ENCODE measurements around the gene POLR2E.
A peak's percentile ranks its signal among the peaks of the same experiment; 100 is the strongest.

The POLR2E gene

GRCh38 chr19:1042689-1043511 lies 52.3 kb downstream of the POLR2E start:
- DNase-seq: no peak

DNA sequence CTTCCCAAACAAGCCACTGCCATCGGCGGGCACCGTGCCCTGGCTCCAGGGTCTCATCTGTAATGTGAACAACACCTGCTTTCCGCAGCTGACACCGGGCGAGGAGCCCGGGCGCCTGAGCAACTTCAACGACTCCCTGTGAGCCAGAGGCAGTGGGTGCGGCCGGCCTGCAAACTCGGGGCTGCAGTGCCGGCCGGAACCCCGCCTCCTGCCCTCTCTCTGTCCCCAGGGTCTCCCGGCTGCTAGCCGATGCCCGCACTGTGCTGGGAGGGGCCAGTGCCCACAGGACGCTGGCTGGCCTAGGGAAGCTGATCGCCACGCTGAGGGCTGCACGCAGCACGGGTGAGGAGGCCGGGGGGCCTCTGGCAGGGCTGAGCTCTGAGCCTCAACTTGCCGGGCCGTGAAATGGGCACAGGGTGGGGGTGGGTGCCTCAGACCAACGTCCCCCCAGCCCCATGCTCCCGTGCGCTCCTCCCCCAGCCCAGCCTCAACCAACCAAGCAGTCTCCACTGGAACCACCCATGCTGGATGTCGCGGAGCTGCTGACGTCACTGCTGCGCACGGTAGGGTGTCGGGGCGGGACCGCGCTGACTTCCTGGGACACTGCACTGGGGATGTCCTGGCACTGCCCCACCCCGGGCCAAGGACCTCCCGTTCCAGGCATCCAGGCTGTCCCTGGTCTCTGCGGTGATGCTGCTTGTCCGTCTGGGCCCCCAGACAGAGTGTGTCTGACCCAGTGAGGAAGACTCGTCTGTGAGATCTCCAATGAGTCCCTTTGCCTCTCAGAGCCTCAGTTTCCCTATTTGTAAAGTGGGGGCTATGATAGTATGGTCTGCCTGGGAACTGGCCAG lies 53.1 kb downstream of the POLR2E start:
- no peak for DNase-seq

GRCh38 chr19:1041272-1041834 lies 53.8 kb downstream of the POLR2E start:
- DNase-seq: no peak

DNA sequence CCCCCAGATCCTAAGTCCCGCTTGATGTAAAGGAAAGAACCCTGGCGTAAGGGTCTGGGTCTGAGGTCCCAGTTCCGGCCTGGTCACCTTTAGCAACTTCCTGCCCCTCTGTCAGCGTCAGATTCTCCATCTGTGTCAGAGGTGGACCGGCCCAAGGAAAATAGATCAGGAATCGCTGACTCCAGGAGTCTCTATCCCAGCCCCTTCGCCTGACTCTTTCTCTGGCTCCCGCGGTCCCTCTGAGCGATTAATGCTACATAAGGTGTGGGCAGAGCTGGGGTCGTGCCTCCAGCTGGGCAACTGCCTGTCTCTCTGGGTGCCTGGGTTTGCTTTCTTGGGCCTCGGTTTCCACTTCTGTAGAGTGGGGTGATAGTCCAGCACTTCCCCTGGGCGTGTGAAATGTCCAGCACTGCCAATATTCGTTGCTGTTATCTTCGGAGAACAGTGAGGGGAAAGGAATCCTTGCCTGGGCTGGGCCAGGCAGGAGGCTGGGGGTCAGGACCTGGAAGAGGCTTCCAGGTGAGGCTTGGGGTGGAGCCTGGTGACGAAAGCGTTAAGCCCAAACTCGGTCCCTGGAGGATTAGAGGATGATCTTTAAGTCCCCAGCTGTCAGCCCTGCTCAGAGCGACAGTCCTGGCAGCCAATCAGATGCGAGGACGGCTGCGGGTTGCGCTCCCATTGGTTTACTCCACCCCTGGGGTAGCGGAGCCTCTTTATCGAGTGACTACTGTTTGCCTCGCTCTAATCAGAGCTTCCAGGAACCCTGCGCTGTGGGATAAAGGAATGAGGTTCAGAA lies 54.5 kb downstream of the POLR2E start:
- peak; percentile 80 for DNase-seq

- peak; percentile 98 for DNase-seq
These were observed 55.3 kb downstream of the POLR2E start, which contains the start of gene ABCA7 for GRCh38 chr19:1039646-1040475. Gene ABCA7, plus strand, starts transcription at chr19:1040107. Its CDS starts 1,255 bp downstream, at chr19:1041362.

DNA sequence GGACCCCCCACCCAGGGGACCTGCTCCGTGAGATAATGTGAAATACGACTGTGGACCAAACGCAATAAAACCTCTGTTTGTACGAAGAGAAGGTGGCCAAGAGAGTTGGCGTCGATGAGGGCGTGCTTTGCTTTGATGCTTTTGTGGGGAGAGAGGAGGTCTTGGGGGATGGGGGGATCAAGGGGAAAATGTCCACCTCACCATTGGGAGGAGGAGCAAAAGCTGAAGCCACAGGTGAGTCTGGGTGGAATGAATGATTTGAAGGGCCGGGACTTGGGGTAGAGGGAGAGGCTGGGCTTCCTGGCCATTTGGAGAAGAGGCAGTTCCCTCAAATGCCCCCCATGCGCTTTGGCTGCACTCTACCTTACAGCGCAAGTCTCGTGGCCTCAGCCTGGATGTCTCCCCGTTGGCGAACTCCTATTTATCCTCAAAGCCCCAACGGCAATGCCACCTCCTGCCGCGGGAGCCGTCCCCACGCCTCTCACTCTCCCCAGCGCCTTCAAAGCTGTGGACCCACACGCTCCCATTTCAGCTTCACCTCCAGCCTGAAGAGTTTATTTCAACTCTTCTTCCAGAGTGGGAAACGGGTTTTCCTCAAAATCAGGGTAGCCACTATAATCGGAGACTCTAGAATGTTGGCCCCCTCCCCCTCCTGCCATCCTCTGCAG lies 56.1 kb downstream of the POLR2E start:
- DNase-seq: no peak

- no peak for DNase-seq
These were observed 57.5 kb downstream of the POLR2E start for GRCh38 chr19:1037621-1038064.

Measured in activated gamma-delta T cell (primary cell).